ENCODE results near the gene MAK. TPM values are rescaled to one million over a fixed set of nuclear protein-coding genes. Genes with fewer than 3 reads are reported as not detected.

The MAK gene
- total RNA-seq, 2 experiments from 2014 or later, result 0.10 TPM; not detected in 1

- no peak overlapping the region for H3K4me2 ChIP-seq (ENCODE audit: low read length)
- no peak for DNase-seq (ENCODE audit: low spot score)
- H2AFZ ChIP-seq (ENCODE audit: low read length), result no peak overlapping the region
- CTCF ChIA-PET (ENCODE audit: unreplicated experiment), result interaction anchor here (0.6 kb wide), 1 partner anchor 226 kb away, joined by 3 read pairs; no protein-coding TSS in a partner anchor
- H3K4me3 ChIP-seq (ENCODE audit: low read depth, low read length, poor library complexity, severe bottlenecking), result no peak overlapping the region
- POLR2A ChIA-PET, result interaction anchor here (1.0 to 1.1 kb wide), 2 partner anchors 9 to 222 kb away, joined by 3 read pairs; no protein-coding TSS in a partner anchor
- no peaks in the 10 kb centered on the region for H3K79me2 ChIP-seq (ENCODE audit: insufficient read depth, low read depth, low read length)
- TF ChIP-seq CTCF (conservative IDR thresholded peaks at IDR 0.05; ENCODE audit: low read length) (no peak), EZH2phosphoT487 (IDR thresholded peaks at IDR 0.05; ENCODE audit: borderline replicate concordance, low read depth, low read length) (no peak)
- H3K9me3 ChIP-seq (ENCODE audit: low read length), result no peaks in the 10 kb centered on the region
- H3K27ac ChIP-seq (ENCODE audit: low read depth, low read length, poor library complexity, severe bottlenecking), result no peak overlapping the region
- intact Hi-C loops (cut with micrococcal nuclease; ENCODE audit: unreplicated experiment), result no loop called here
- H3K36me3 ChIP-seq (ENCODE audit: insufficient read depth, low read length), result no peaks in the 10 kb centered on the region
- no peaks in the 10 kb centered on the region for H3K4me1 ChIP-seq (ENCODE audit: insufficient read depth, low read length, poor library complexity, severe bottlenecking)
- BruUV-seq (replicated peaks), result no TSS peak
- H4K20me1 ChIP-seq (ENCODE audit: insufficient read depth, low read length), result no peaks in the 10 kb centered on the region
- no peaks in the 10 kb centered on the region for H3K9me2 ChIP-seq (ENCODE audit: insufficient read depth, low read length)
Measured at GRCh38 chr6:10733151-10733715, 105.1 kb downstream of the MAK start.

GRCh38 chr6:10730254-10730653 is 108.1 kb downstream of the MAK start:
- no peaks in the 10 kb centered on the region for H3K9me2 ChIP-seq (ENCODE audit: insufficient read depth, low read length)
- BruUV-seq (replicated peaks), result no TSS peak
- no peak overlapping the region for H3K27ac ChIP-seq (ENCODE audit: low read depth, low read length, poor library complexity, severe bottlenecking)
- TF ChIP-seq EZH2phosphoT487 (IDR thresholded peaks at IDR 0.05; ENCODE audit: borderline replicate concordance, low read depth, low read length) (no peak), CTCF (conservative IDR thresholded peaks at IDR 0.05; ENCODE audit: low read length) (no peak)
- DNase-seq (ENCODE audit: low spot score), result no peak
- H3K79me2 ChIP-seq (ENCODE audit: insufficient read depth, low read depth, low read length), result no peaks in the 10 kb centered on the region
- H3K9me3 ChIP-seq (ENCODE audit: low read length), result no peaks in the 10 kb centered on the region
- H3K4me1 ChIP-seq (ENCODE audit: insufficient read depth, low read length, poor library complexity, severe bottlenecking), result no peaks in the 10 kb centered on the region
- H3K4me2 ChIP-seq (ENCODE audit: low read length), result no peak overlapping the region
- H2AFZ ChIP-seq (ENCODE audit: low read length), result no peak overlapping the region
- no peaks in the 10 kb centered on the region for H4K20me1 ChIP-seq (ENCODE audit: insufficient read depth, low read length)
- intact Hi-C loops (cut with micrococcal nuclease; ENCODE audit: unreplicated experiment), result no loop called here
- H3K4me3 ChIP-seq (ENCODE audit: low read depth, low read length, poor library complexity, severe bottlenecking), result no peak overlapping the region
- ChIA-PET POLR2A (interaction anchor here (0.5 to 1.4 kb wide), 3 partner anchors 9 to 210 kb away, joined by 3 to 5 read pairs (median 4); no protein-coding TSS in a partner anchor), CTCF (ENCODE audit: unreplicated experiment) (no interaction called here)
- H3K36me3 ChIP-seq (ENCODE audit: insufficient read depth, low read length), result no peaks in the 10 kb centered on the region

- intact Hi-C loops (cut with micrococcal nuclease; ENCODE audit: unreplicated experiment), result no loop called here
- Histone ChIP-seq H3K9me2 (ENCODE audit: insufficient read depth, low read length) (no peaks in the 10 kb centered on the region), H3K9me3 (ENCODE audit: low read length) (no peaks in the 10 kb centered on the region), H3K4me1 (ENCODE audit: insufficient read depth, low read length, poor library complexity, severe bottlenecking) (peaks cover 23% of the 10 kb centered on the region), H3K36me3 (ENCODE audit: insufficient read depth, low read length) (no peaks in the 10 kb centered on the region), H3K79me2 (ENCODE audit: insufficient read depth, low read depth, low read length) (no peaks in the 10 kb centered on the region), H2AFZ (ENCODE audit: low read length) (no peak overlapping the region), H3K4me2 (ENCODE audit: low read length) (no peak overlapping the region), H4K20me1 (ENCODE audit: insufficient read depth, low read length) (no peaks in the 10 kb centered on the region), H3K27ac (ENCODE audit: low read depth, low read length, poor library complexity, severe bottlenecking) (no peak overlapping the region), H3K4me3 (ENCODE audit: low read depth, low read length, poor library complexity, severe bottlenecking) (no peak overlapping the region)
- CTCF ChIA-PET (ENCODE audit: unreplicated experiment), result no interaction called here
- TF ChIP-seq EZH2phosphoT487 (IDR thresholded peaks at IDR 0.05; ENCODE audit: borderline replicate concordance, low read depth, low read length) (no peak), CTCF (conservative IDR thresholded peaks at IDR 0.05; ENCODE audit: low read length) (no peak)
- DNase-seq (ENCODE audit: low spot score), result no peak
- POLR2A ChIA-PET, result interaction anchor here (0.7 kb wide), 1 partner anchor 252 kb away, joined by 4 read pairs; no protein-coding TSS in a partner anchor
- BruUV-seq (replicated peaks), result no TSS peak
Measured at GRCh38 chr6:10725716-10726115, 112.6 kb downstream of the MAK start.

Measured in OCI-LY7 (cell line).